Osteoblast (primary cell): Measurements from ENCODE around the gene NDUFC2. TPM values are rescaled to one million over a fixed set of nuclear protein-coding genes. Genes with fewer than 3 reads are reported as not detected.
"Not testable (repeated sequence)": the region's sequence is repeated elsewhere in the genome, so short reads cannot be mapped to it uniquely, and the experiment has no call there.

Experiments used
- DNase-seq: peaks from one replicate; pipeline ENCODE4 v3.0.0; 2011; ENCODE audit warnings: low spot score, mixed read lengths; ENCODE audit not compliant: insufficient read length; ENCODE audit errors: missing footprints
- H2AFZ ChIP-seq: 2 replicates; pipeline ENCODE4 v1.6.0; 2011; ENCODE audit warnings: mild to moderate bottlenecking, low read length
- H3K27ac ChIP-seq: 2 replicates; pipeline ENCODE4 v1.5.1; 2011; ENCODE audit warnings: mild to moderate bottlenecking, low read depth, low read length, moderate library complexity
- H3K27me3 ChIP-seq: 2 replicates; pipeline ENCODE4 v1.6.0; 2012; ENCODE audit warnings: mild to moderate bottlenecking, control low read depth, inconsistent platforms, low read length, moderate library complexity; ENCODE audit not compliant: insufficient read depth
- H3K36me3 ChIP-seq: 2 replicates; pipeline ENCODE4 v1.5.1; 2011; ENCODE audit warnings: mild to moderate bottlenecking, low read length, control low read depth, moderate library complexity; ENCODE audit not compliant: insufficient read depth
- H3K4me1 ChIP-seq: 2 replicates; pipeline ENCODE4 v1.5.1; 2011; ENCODE audit warnings: mild to moderate bottlenecking, low read length, control low read depth, moderate library complexity; ENCODE audit not compliant: insufficient read depth
- H3K4me2 ChIP-seq: 2 replicates; pipeline ENCODE4 v1.6.0; 2011; ENCODE audit warnings: mild to moderate bottlenecking, low read length; ENCODE audit not compliant: insufficient read depth
- H3K4me3 ChIP-seq: fragments of 200-600 bp; sonication (generic); 3 replicates; pipeline ENCODE4 v1.5.1; 2012; ENCODE audit warnings: mild to moderate bottlenecking, low read length, inconsistent platforms; ENCODE audit not compliant: insufficient read depth
- H3K79me2 ChIP-seq: 2 replicates; pipeline ENCODE4 v1.6.0; 2012; ENCODE audit warnings: mild to moderate bottlenecking, low read length, control low read depth, inconsistent platforms; ENCODE audit not compliant: insufficient read depth
- H3K9me3 ChIP-seq: 2 replicates; pipeline ENCODE4 v1.5.1; 2011; ENCODE audit warnings: low read depth, low read length, control low read depth
- H4K20me1 ChIP-seq: 2 replicates; pipeline ENCODE4 v1.6.0; 2012; ENCODE audit warnings: mild to moderate bottlenecking, low read length, control low read depth; ENCODE audit not compliant: insufficient read depth
- CTCF ChIP-seq: IDR thresholded peaks from 2 replicates; pipeline ENCODE4 v1.5.1; 2011; ENCODE audit warnings: mild to moderate bottlenecking, low read depth, low read length, moderate library complexity; ENCODE audit errors: extremely low read depth
- total RNA-seq: library from RNA; depleted of rRNA; stranded (reverse); fragments of >200 nt; gene quantifications from 2 replicates; pipeline ENCODE4 v1.2.3, GENCODE V29; 2012

The NDUFC2 gene
- total RNA-seq, 1 donor: 98.1 TPM

- TF ChIP-seq CTCF: no peak
- Histone ChIP-seq H3K27ac (no peak overlapping the region), H3K36me3 (no peaks in the 10 kb centered on the region), H2AFZ (no peak overlapping the region), H3K4me3 (no peak overlapping the region), H3K79me2 (no peaks in the 10 kb centered on the region), H3K27me3 (no peaks in the 10 kb centered on the region), H3K4me2 (no peak overlapping the region), H3K9me3 (no peaks in the 10 kb centered on the region), H4K20me1 (no peaks in the 10 kb centered on the region), H3K4me1 (no peaks in the 10 kb centered on the region)
- no peak for DNase-seq
Measured at GRCh38 chr11:78085972-78086371, 6.3 kb upstream of the NDUFC2 start.

- not testable (repeated sequence) for H3K36me3 ChIP-seq, H3K27me3 ChIP-seq, H3K79me2 ChIP-seq, H3K27ac ChIP-seq, DNase-seq, H3K9me3 ChIP-seq, H3K4me2 ChIP-seq, H4K20me1 ChIP-seq, H3K4me3 ChIP-seq, H3K4me1 ChIP-seq, H2AFZ ChIP-seq
Measured at GRCh38 chr11:78084506-78084905, 4.8 kb upstream of the NDUFC2 start.

GRCh38 chr11:78083021-78083420, 3.4 kb upstream of the NDUFC2 start:
- H3K4me2 ChIP-seq: no peak overlapping the region
- H3K4me3 ChIP-seq: no peak overlapping the region
- no peak overlapping the region for H2AFZ ChIP-seq
- H3K27me3 ChIP-seq: no peaks in the 10 kb centered on the region
- no peaks in the 10 kb centered on the region for H3K9me3 ChIP-seq
- peaks cover 16% of the 10 kb centered on the region for H3K4me1 ChIP-seq
- H3K27ac ChIP-seq: no peak overlapping the region
- DNase-seq: no peak
- no peak for TF ChIP-seq CTCF
- H4K20me1 ChIP-seq: peaks cover 10% of the 10 kb centered on the region
- peaks cover 20% of the 10 kb centered on the region for H3K79me2 ChIP-seq
- no peaks in the 10 kb centered on the region for H3K36me3 ChIP-seq

- Histone ChIP-seq H3K79me2 (peaks cover 28% of the 10 kb centered on the region), H4K20me1 (peaks cover 19% of the 10 kb centered on the region), H3K4me2 (no peak overlapping the region), H3K27me3 (no peaks in the 10 kb centered on the region), H3K4me1 (peaks cover 18% of the 10 kb centered on the region), H2AFZ (no peak overlapping the region), H3K27ac (no peak overlapping the region), H3K9me3 (no peaks in the 10 kb centered on the region), H3K36me3 (no peaks in the 10 kb centered on the region), H3K4me3 (no peak overlapping the region)
- DNase-seq: no peak
- no peak for TF ChIP-seq CTCF
Measured at GRCh38 chr11:78082146-78082545, 2.5 kb upstream of the NDUFC2 start.
